Brain microvascular endothelial cell (primary cell): Measurements from ENCODE around the gene GCNT3.
"Not testable (repeated sequence)": the region's sequence is repeated elsewhere in the genome, so short reads cannot be mapped to it uniquely, and the experiment has no call there.

Experiments
- DNase-seq: peaks from one replicate; pipeline ENCODE4 v3.0.0-alpha.2; 2020
- H3K27ac ChIP-seq: fragments of 250-450 bp; sonication (Bioruptor Pico); 2 replicates; pipeline ENCODE4 v1.5.1; 2020; ENCODE audit warnings: mild to moderate bottlenecking, moderate library complexity
- H3K27me3 ChIP-seq: fragments of 250-450 bp; sonication (Bioruptor Pico); replicated peaks from 2 replicates; pipeline ENCODE4 v1.5.1; 2020; ENCODE audit warnings: mild to moderate bottlenecking
- H3K36me3 ChIP-seq: fragments of 250-450 bp; sonication (Bioruptor Pico); replicated peaks from 2 replicates; pipeline ENCODE4 v1.5.1; 2020; ENCODE audit warnings: mild to moderate bottlenecking
- H3K4me3 ChIP-seq: 2 replicates; pipeline ENCODE4 v1.5.1; 2011; ENCODE audit warnings: low read depth, mild to moderate bottlenecking, control low read depth, low read length, moderate library complexity
- in situ Hi-C: cut with HindIII; loops from 2 replicates; pipeline ENCODE4 v1.10.0; 2017; ENCODE audit warnings: low sequenced_read_pairs, low pct_ligation_motif_present
- TF ChIP-seq, protein P1 (sequence below): IDR thresholded peaks from 2 replicates; pipeline ENCODE4 v1.5.1; 2011; ENCODE audit warnings: low read depth, mild to moderate bottlenecking, moderate library complexity, low read length, control low read depth, inconsistent platforms; ENCODE audit errors: missing control alignments

GCNT3 gene

DNA sequence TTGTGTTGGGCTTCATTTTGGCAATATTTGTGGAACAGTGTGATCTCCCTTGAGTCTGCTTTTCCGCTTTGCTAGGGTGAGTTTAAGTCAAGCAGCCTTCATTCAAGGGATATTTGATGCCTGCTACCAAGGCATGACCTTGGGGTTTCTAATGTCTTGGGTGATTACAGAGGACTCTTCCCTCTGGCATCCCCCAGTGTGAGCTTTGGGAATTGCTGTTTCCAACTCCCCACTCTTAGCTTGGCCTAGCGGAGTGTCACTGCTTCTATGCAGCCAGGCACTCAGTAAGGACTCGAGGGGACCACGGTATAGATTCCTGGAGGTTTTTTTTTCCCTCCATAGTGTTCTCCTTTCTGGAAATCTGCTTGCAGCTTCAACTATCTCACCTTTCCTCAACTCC, 21.1 kb downstream of the GCNT3 start:
- no peaks in the 10 kb centered on the region for H3K36me3 ChIP-seq
- H3K4me3 ChIP-seq: no peak overlapping the region
- no peaks in the 10 kb centered on the region for H3K27me3 ChIP-seq
- in situ Hi-C loops: no loop called here
- no peak for DNase-seq
- TF ChIP-seq, protein P1, sequence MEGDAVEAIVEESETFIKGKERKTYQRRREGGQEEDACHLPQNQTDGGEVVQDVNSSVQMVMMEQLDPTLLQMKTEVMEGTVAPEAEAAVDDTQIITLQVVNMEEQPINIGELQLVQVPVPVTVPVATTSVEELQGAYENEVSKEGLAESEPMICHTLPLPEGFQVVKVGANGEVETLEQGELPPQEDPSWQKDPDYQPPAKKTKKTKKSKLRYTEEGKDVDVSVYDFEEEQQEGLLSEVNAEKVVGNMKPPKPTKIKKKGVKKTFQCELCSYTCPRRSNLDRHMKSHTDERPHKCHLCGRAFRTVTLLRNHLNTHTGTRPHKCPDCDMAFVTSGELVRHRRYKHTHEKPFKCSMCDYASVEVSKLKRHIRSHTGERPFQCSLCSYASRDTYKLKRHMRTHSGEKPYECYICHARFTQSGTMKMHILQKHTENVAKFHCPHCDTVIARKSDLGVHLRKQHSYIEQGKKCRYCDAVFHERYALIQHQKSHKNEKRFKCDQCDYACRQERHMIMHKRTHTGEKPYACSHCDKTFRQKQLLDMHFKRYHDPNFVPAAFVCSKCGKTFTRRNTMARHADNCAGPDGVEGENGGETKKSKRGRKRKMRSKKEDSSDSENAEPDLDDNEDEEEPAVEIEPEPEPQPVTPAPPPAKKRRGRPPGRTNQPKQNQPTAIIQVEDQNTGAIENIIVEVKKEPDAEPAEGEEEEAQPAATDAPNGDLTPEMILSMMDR: peak; percentile 73
- no peak overlapping the region for H3K27ac ChIP-seq

DNA sequence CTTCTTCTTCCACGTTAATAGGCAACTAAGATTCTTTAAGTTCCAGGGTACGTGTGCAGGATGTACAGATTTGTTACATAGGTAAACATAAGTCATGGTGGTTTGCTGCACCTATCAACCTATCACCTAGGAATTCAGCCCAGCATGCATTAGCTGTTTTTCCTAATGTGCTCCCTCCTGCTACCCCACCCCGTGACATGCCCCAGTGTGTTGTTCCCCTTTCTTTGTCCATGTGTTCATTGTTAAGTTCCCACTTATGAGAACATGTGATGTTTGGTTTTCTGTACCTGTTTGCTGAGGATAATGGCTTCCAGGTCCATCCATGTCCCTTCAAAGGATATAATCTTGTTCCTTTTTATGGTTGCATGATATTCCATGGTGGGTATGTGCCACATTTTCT, 24.6 kb downstream of the GCNT3 start:
- Histone ChIP-seq H3K27ac (no peak overlapping the region), H3K27me3 (no peaks in the 10 kb centered on the region), H3K36me3 (peaks cover 5% of the 10 kb centered on the region), H3K4me3 (no peak overlapping the region)
- no peak for DNase-seq
- in situ Hi-C loops: no loop called here
- TF ChIP-seq, protein P1: no peak

DNA sequence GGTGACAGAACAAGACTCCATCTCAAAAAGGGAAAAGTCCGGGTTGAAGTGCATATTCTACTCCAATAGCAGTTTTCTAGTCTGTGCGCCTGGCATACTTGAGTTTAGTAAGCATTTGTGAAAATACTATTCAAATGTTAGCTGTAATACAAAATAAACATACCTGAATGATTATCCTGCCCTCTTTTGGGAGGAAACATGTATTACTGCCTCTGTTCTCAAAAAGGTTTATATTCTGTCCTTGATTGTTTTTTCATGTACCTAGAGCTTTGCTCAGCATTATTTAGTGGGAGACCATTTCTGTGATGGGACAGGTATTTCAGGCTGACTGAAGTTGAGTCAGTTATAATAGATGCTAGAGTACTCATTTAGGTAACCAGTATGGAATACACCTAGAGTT, 25.9 kb downstream of the GCNT3 start:
- H3K36me3 ChIP-seq, H3K27me3 ChIP-seq, DNase-seq, H3K27ac ChIP-seq, H3K4me3 ChIP-seq, in situ Hi-C loops: not testable (repeated sequence)

DNA sequence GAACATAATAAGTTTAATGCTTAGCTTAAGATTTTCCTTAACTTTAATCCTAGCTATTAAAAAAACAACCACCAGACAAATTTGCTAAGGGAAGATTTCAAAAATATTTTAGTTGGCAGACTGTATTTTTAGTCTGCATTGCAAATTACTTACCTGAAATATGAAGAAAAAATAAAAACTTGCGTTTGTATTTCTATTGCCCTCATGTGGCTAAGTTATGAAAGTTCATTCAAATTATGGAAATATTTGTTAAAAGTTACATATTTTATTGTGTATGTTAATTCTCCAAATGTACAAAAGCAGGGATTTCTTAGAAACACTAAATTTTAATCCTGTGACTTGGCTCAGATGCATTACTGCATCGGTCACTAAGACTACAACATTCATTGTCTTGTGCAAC, 30.8 kb downstream of the GCNT3 start:
- H3K27me3 ChIP-seq: no peaks in the 10 kb centered on the region
- no peak for DNase-seq
- no peak overlapping the region for H3K27ac ChIP-seq
- no peak overlapping the region for H3K4me3 ChIP-seq
- TF ChIP-seq, protein P1: no peak
- peaks cover 16% of the 10 kb centered on the region for H3K36me3 ChIP-seq
- in situ Hi-C loops: no loop called here

DNA sequence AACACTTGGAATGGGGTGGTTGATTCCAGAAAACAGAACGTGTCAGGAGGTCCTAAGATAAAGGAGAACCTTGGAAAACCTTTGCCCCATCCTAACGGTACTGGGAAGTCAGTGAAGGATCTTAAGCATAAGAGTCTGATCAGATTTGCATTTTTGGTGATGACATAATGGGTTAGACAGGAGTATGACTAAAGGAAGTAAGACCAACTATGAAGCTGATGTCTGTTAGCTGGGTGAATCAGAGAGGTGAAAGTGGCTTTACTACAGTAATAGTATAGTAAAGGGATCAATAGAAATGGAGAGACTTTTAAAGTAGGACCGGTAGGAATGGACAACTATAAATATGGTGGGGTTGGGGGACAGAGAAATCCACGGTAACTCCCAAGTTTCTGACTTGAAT, 33.2 kb downstream of the GCNT3 start:
- TF ChIP-seq, protein P1: no peak
- peaks cover 14% of the 10 kb centered on the region for H3K36me3 ChIP-seq

DNA sequence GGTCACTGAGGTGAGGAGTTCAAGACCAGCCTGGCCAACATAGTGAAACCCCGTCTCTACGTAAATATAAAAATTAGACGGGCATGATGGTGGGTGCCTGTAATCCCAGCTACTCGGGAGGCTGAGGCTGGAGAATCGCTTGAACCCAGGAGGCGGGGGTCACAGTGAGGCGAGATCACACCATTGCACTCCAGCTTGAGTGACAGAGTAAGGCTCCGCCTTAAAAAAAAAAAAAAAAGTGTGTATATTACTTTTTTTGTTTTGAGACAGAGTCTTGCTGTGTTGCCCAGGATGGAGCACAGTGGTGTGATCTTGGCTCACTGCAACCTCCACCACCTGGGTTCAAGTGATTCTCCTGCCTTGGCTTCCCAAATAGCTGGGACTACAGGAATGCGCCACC, 34.2 kb downstream of the GCNT3 start:
- H3K4me3 ChIP-seq, H3K27ac ChIP-seq, in situ Hi-C loops, H3K27me3 ChIP-seq, DNase-seq: not testable (repeated sequence)
- peaks cover 11% of the 10 kb centered on the region for H3K36me3 ChIP-seq

More for the DNA sequence above, 33.2 kb downstream of the GCNT3 start:
- no peak overlapping the region for H3K27ac ChIP-seq
- in situ Hi-C loops: no loop called here
- no peaks in the 10 kb centered on the region for H3K27me3 ChIP-seq
- DNase-seq: no peak
- H3K4me3 ChIP-seq: no peak overlapping the region

DNA sequence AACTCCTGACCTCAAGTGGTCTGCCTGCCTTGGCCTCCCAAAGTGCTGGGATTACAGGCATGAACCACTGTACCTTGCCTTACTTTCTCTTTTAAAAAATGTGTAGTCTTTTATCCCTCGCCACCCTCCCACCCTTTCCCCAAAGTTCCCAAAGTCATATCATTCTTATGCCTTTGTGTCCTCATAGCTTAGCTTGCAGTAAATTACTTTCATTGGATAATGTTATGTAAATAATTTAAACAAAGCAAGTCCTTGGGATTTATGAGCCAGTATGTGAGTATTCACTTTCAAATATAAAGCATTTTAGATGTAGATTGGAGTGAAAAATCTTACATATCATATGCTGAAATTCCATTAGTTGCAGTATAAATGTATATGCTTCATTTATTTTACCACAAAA, 34.7 kb downstream of the GCNT3 start:
- TF ChIP-seq, protein P1: no peak
- peaks cover 13% of the 10 kb centered on the region for H3K36me3 ChIP-seq
- no peak overlapping the region for H3K27ac ChIP-seq

More for the DNA sequence above, 34.7 kb downstream of the GCNT3 start:
- Histone ChIP-seq H3K27me3 (no peaks in the 10 kb centered on the region), H3K4me3 (no peak overlapping the region)
- in situ Hi-C loops: no loop called here
- DNase-seq: no peak
